LHCN-M2 (cell line): ENCODE results near the gene GRK4. TPM values are rescaled to one million over a fixed set of nuclear protein-coding genes. Genes with fewer than 3 reads are reported as not detected.
"Not testable (repeated sequence)": the region's sequence is repeated elsewhere in the genome, so short reads cannot be mapped to it uniquely, and the experiment has no call there.

ENCODE experiments used
- DNase-seq: peaks from one replicate; pipeline ENCODE4 v3.0.0-alpha.2; 2012; ENCODE audit warnings: low read depth
- total RNA-seq: library from RNA; depleted of rRNA; stranded (reverse); fragments of >200 nt; gene quantifications from 2 replicates; pipeline ENCODE4 v1.2.3, GENCODE V29; 2014

GRK4 gene
- total RNA-seq, 1 experiment from 2014 or later: 6.7 TPM

- no peak for DNase-seq
These were observed 76.5 kb downstream of the GRK4 start for GRCh38 chr4:3039706-3040366.

DNA sequence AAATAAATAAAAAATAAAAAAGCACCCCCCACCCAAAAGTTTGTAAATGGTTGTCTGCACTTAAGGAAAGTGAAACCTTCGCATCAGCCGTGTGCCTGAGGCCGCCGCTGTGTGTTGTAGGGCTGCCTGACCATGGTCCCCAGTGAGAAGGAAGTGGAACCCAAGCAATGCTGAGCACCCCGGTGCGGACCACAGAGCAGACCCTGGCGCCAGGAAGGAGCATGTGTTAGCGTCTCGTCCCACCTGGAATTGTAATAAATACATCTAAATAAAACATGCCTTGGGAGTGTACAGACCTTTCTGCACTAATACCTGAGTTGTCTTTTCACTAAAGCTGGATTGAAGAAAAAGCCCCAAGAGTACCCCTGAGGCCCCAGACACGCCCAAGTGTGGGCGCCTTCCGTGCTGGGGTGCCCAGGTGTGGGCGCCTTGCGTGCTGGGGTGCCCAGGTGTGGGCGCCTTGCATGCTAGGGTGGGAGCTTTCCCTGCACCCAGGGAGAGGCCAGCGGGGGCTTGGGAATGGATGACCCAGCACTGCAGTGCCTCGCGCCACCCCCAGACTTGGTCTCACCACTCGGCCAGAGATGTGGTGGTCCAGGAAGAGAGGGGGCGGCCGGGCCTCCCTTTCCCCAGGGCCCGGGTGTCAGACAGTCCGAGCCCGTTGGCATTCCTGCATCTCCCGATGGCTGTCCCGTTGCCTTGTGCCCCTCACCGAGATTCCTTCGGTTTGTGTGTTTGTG lies 77.3 kb downstream of the GRK4 start:
- DNase-seq: no peak

DNA sequence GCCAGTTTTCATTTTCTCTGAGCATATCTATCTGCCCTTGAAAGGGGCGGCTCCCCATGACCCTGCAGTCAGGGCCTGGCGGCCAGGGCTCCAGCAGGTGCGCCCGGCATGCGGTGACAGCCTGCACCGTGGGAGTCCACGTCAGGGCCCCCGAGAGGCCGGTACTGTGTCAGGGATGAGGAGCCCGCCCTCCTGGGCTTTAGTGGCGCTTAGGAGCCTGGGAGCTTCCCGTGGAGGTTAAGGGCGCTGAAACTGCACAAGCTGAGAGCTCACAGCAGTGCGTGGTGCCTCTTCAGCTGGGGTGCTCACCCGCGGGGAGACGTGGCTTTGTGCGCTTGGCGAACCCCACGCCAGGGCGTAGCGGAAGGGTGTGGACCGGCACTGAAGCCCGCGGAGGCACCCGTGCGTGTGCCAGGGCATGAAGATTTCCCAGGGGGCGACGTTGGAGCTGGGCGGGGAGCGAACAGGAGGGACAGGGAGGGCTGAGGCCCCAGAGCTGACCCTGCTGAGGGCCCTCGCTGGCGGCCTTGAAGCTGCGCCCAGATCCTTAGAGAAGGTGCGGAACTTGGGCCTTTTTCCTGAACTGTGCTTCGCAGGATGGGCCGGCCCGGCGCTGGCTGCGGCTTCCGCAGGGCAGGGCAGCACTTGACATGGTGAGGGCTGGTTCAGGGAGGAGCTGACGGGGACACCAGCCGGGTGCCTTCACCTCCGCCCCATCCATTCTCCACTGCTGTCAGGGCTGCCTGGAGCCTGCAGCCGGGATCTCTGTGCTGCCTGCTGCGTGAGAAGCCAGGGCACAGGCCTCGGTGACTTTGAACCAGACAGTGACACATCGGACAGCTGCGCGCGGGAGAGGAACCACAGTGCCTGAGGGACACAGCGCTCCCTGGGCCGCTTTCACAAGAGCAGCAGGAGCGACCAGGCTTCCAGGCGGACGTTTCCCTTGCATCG lies 78.1 kb downstream of the GRK4 start:
- peak; percentile 85 for DNase-seq

- DNase-seq: no peak
These were observed 78.9 kb downstream of the GRK4 start for GRCh38 chr4:3042226-3042625.

DNA sequence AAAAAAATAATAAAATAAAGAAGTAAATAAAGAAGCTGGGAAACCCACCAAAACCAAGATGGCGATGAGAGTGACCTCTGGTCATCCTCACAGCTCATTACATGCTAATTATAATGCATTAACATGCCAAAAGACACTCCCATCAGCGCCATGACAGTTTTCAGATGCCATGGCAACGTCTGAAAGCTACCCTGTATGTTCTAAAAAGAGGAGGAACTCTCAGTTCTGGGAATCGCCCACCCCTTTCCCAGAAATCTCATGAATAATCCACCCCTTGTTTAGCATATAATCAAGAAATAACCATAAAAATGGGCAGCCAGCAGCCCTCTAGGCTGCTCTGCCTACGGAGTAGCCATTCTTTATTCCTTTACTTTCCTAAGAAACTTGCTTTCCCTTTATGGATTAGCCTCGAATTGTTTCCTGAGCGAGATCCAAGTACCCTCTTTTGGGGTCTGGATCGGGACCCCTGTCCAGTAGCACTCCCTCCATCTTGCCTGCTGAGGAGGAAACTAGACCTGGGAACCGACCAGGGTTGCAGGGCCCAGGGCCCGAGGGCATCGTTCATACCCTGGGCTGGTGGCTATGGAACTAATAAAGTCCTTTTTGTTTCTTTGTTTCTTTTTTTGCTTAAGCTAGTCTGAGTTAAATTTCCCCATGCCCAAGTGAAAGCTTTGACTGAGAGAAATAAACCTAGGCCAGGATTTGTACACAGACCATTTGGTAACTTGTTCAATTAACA lies 80.1 kb downstream of the GRK4 start:
- DNase-seq: no peak

DNA sequence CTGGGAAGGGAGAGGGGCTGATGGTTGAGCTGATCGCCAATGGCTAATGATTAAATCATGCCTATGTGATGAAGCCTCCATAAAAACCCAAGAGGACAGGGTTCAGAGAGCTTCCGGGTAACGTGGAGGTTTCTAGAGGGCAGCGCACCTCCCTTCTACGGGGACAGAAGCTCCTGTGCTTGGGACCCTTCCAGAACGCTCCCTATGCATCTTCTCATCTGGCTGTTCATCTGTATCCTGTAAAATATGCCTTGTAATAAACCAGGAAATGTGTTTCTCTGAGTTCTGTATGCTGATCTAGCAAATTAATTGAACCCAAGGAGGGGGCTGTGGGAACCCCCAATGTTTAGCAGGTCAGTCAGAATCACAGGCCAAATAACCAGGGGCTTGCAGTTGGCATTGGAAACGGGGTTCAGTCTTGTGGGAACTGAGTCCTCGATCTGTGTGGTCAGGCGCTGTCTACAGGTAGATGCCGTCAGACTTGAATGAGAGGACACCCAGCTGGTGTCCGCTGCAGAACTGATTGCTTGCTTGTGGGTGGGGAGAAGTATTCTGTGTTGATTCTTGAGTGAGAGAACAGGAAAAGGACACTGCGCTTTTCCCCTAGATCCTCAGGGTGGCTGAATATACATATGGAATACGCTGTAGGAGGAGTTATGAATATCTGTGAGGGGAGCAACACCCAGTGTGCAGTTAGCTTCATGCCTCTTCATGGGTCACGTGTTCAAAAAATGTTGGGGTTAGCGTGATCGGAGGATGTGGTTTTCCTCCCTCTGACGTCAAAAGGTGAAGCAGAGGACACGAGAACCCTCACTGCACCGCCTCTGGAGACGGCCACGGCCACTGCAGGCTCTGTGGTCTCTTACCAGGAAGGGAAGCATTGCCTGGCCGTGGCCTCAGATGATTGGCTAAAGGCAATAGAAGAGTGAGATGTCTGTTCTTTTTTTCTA lies 81.8 kb downstream of the GRK4 start:
- DNase-seq: peak; percentile 62

- no peak for DNase-seq
These were observed 82.8 kb downstream of the GRK4 start for GRCh38 chr4:3046162-3046561.

- no peak for DNase-seq
These were observed 83.3 kb downstream of the GRK4 start for GRCh38 chr4:3046623-3047022.

GRCh38 chr4:3047464-3048286 lies 84.3 kb downstream of the GRK4 start:
- peak; percentile 51 for DNase-seq

DNA sequence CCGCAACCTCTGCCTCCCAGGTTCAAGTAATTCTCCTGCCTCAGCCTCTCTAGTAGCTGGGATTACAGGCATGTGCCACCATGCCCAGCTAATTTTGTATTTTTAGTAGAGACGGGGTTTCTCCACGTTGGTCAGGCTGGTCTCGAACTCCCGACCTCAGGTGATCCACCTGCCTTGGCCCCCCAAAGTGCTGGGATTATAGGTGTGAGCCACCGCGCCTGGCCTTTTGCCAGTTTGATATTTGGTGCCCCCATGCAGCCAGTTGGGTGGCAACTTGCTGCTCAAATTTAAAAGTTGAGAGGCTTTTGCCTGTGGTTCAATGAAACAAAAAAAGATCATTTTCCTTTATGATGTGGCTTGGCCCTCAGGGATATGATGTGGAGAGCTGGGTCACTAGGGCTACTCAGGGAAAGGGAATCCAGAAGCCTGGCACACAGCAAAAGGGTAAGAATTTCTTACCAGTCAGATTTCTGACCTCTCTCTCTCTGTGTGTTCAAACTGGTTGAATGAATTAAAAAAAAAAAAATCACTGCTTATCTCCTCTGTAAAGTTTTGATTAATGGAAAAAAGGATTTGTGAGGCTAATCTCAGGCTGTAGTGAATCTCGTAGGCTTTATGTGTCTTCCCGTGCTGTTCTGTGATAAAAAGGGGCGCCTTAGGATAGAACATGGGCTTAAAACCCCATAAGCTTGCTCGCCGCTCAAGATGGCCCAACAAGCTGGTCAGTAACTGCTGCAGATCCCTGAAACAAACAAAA lies 87.9 kb downstream of the GRK4 start:
- DNase-seq: not testable (repeated sequence)

GRCh38 chr4:3054169-3054759 lies 90.9 kb downstream of the GRK4 start:
- peak; percentile 19 for DNase-seq

- DNase-seq: no peak
These were observed 96.6 kb downstream of the GRK4 start for GRCh38 chr4:3059943-3060342.

DNA sequence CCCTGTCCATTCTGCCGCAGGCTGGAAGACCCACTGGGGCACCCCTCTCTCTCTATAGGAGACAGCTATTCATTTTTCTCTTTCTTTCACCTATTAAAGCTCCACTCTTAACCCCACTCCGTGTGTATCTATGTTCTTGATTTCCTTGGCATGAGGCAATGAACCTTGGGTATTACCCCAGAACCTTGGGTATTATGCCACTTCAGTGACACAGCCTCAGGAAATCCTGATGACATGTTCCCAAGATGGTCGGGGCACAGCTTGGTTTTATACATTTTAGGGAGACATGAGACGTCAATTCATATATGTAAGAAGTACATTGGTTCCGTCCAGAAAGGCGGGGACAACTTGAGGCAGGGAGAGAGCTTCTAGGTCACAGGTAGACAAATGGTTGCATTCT lies 97.6 kb downstream of the GRK4 start:
- DNase-seq: no peak

DNA sequence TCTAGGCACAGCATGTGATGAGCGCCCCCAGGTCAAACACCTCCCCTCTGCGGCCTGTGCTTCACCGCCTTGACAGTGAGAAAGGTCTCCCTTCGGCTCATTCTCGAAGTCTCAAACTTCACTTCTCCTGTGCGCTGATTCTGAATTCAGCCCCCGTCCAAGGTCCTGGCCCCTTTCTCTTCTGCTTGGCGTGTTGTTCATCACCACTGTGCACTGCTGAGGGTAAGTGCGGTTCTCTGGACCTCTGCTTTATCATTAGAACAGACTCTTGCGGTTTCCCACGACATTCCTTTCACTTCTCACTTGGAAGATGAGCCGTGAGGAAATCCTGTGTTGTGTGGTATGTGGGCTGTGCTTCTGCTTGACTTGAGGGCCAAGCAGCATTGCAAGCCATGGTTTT lies 99.1 kb downstream of the GRK4 start:
- peak; percentile 65 for DNase-seq

- no peak for DNase-seq
These were observed 102.2 kb downstream of the GRK4 start for GRCh38 chr4:3065551-3065950.

DNA sequence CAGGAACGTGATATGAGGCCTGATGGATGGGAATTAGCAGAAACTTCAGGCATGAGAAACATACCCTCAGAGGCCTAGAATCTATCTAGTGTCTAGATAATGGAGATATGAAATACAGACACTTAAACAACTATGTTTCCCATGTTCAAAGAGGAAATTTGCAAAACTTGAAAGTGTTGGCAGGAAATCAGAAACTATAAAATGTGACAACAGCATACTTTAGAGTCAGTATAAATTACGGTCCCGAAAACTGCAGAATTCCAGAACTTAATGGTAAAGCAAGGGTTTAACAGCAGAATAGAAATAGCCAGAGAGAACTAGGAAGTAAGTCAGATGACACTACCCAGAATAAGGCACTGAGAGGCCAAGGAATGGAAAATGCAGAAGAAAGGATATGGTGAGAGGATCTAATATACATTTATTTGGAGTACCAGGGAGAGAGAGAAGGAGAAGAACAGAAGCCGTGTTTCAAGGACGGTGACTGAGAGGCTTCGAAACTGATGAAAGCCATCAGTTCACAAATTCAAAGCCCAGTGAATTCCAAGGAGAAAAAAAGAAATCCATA lies 103.5 kb downstream of the GRK4 start:
- DNase-seq: no peak

GRCh38 chr4:3067473-3068001 lies 104.2 kb downstream of the GRK4 start:
- DNase-seq: no peak
